ENCODE results near the gene EFNA4.

- TF ChIP-seq SIN3A (IDR thresholded peaks at IDR 0.05; ENCODE audit: borderline replicate concordance, insufficient read depth, low read length) (peak; percentile 61; the same call in 1 of the 2 replicates), POLR2AphosphoS5 (IDR thresholded peaks at IDR 0.05; ENCODE audit: low read depth, low read length) (no peak), TAF1 (IDR thresholded peaks at IDR 0.05; ENCODE audit: borderline replicate concordance, insufficient read depth, low read length) (no peak), REST (IDR thresholded peaks at IDR 0.05; ENCODE audit: insufficient read depth in 1 of 2, low read depth in 2 of 2, low read length in 2 of 2) (no peak)
Measured at GRCh38 chr1:155051777-155052398, 11.7 kb upstream of the EFNA4 start.

Measured in PFSK-1 (cell line).